ENCODE results near the gene SVEP1. TPM values are rescaled to one million over a fixed set of nuclear protein-coding genes. Genes with fewer than 3 reads are reported as not detected.

SVEP1 gene
- total RNA-seq, 1 donor from 2014 or later, result not detected

DNA sequence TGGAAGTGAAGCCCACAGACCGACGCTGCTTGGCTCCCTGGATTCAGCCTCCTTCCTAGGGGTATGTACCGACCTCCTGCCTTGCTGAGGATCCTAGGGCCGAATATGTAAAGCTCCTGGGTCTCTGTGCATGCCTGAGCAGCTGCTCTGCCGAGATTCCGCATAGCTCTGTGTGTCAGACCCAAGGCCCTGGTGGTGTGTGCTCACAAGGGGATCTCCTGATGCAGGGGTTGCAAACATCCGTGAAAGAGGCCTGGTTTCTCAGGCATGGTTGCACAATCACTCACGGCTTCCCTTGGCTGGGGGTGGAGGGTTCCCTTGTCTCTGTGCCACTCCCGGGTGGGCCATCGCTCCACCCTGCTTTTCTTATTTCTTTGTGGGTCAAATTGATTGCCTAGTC is 19.9 kb upstream of the SVEP1 start:
- no peak for DNase-seq
- Mint-ChIP-seq H3K36me3 (ENCODE audit: low read depth) (no peaks in the 10 kb centered on the region), H3K27me3 (no peaks in the 10 kb centered on the region), H3K4me3 (no peak overlapping the region), H3K4me1 (no peaks in the 10 kb centered on the region), H3K27ac (no peak overlapping the region), H3K9me3 (no peaks in the 10 kb centered on the region)
- intact Hi-C loops (cut with micrococcal nuclease), result no loop called here

DNA sequence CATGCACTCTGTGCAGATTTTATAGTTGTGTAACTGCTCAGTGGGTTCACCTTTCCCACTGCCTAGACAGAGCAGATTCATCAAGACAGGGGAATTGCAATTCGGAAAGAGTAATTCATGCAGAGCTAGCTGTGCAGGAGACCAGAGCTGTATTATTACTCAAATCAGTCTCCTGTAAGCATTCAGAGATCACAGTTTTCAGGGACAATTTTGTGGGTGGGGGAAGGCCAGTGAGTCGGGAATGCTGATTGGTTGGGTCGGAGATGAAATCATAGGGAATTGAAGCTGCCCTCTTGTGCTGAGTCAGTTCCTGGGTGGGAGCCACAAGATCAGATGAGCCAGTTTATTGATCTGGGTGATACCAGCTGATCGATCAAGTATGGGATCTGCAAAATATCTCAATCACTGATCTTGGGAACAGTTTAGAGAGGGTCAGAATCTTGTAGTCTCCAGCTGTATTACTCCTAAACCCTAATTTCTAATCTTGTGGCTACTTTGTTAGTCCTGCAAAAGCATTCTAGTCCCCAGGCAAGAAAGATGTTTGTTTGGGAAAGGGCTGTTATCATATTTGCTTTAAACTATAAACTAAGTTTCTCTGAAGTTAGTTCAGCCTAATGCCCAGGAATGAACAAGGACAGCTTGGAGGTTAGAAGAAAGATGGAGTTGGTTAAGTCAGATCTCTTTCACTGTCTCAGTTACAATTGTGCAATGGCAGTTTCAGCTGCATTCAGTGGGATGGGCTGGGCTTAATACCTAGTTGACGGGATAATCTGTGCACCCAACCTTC is 12.7 kb upstream of the SVEP1 start:
- Mint-ChIP-seq H3K4me1 (no peaks in the 10 kb centered on the region), H3K27me3 (no peaks in the 10 kb centered on the region), H3K27ac (no peak overlapping the region), H3K4me3 (no peak overlapping the region), H3K36me3 (ENCODE audit: low read depth) (no peaks in the 10 kb centered on the region), H3K9me3 (peaks cover 3% of the 10 kb centered on the region)
- intact Hi-C loops (cut with micrococcal nuclease), result no loop called here
- no peak for DNase-seq

DNA sequence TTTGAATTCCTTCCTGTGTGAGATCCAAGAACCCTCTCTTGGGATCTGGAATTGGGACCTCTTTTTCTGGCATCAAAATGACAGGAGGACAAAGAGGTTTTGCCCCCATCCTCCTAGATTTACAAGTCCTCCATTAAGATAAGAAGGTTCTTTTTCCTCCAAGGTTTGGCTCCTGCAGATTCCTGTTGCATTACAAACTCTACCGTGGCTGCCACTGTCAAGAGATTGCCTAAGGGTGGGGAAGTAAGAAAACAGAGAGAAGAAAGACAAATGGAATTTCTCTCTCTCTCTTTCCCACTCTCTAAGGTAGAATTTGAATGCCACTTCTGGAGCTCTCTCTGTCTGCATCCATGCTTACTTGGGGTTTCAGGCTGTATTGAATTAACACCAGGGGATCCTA is 12.0 kb upstream of the SVEP1 start:
- Mint-ChIP-seq H3K4me3 (no peak overlapping the region), H3K27me3 (no peaks in the 10 kb centered on the region), H3K4me1 (no peaks in the 10 kb centered on the region), H3K9me3 (peaks cover 3% of the 10 kb centered on the region), H3K36me3 (ENCODE audit: low read depth) (no peaks in the 10 kb centered on the region), H3K27ac (no peak overlapping the region)
- intact Hi-C loops (cut with micrococcal nuclease), result no loop called here
- DNase-seq, result no peak

DNA sequence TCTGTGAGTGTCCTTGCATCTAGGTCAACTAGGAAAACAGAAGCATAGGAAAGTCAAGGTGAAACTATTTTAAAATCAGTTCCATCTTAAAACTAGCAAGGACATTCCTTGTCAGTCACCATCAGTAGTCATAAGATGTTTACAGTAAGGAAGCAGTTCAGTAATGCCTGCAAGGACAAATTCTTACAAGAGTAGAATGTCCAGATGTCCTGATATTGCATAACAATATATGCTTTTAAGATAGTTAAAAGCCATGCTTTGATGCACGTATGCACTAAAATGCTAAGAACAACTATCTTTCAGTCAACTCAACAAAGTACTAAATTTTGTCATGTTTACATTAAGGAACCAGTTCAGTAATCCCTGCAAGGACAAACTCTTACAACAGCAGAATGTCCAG is 11.3 kb upstream of the SVEP1 start:
- Mint-ChIP-seq H3K9me3 (peaks cover 3% of the 10 kb centered on the region), H3K27me3 (no peaks in the 10 kb centered on the region), H3K4me3 (no peak overlapping the region), H3K27ac (no peak overlapping the region), H3K4me1 (no peaks in the 10 kb centered on the region), H3K36me3 (ENCODE audit: low read depth) (no peaks in the 10 kb centered on the region)
- intact Hi-C loops (cut with micrococcal nuclease), result no loop called here
- DNase-seq, result no peak

DNA sequence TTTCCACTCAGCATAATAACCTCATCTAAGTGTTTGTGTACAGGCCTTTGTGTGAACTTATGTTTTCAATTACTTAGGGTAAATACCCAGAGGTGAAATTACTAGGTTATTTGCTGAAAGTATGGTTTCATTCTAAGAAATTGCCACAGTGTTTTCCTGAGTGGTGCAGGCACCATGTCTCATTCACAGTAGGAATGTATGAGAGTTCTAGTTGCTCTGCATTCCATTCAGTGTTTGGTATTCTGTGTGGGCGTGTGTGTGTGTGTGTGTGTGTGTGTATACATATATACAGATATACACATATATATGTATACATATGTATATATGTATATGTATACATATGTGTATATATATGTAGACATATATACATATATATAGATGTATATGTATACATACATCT is 8.8 kb upstream of the SVEP1 start:
- H3K27ac Mint-ChIP-seq, result no peak overlapping the region
- H3K4me3 Mint-ChIP-seq, result no peak overlapping the region
- H3K36me3 Mint-ChIP-seq (ENCODE audit: low read depth), result no peaks in the 10 kb centered on the region
- no peaks in the 10 kb centered on the region for H3K4me1 Mint-ChIP-seq
- no peak for DNase-seq
- H3K27me3 Mint-ChIP-seq, result peaks cover 4% of the 10 kb centered on the region
- H3K9me3 Mint-ChIP-seq, result peaks cover 3% of the 10 kb centered on the region
- intact Hi-C loops (cut with micrococcal nuclease), result no loop called here

DNA sequence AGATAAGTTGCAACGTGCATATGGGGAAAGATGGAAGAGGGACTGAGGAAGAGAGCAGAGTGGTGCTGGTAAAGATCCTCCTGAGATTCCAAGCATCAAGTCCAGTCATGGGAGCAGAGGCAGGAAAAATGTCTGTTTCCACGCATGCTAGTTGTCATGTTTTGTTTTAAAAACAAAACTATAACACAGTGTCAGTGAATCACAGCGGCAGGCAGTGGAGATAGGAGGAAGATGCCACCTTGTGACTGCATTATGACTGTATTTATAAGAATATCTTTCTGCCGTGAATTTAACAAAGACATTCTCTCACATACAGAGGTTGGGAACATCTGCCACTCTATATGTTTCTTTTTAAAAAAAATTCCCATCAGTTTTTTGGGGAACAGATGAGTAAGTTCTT is 3.7 kb upstream of the SVEP1 start:
- H3K27me3 Mint-ChIP-seq, result peaks cover 32% of the 10 kb centered on the region
- DNase-seq, result no peak
- no peaks in the 10 kb centered on the region for H3K9me3 Mint-ChIP-seq
- H3K4me3 Mint-ChIP-seq, result no peak overlapping the region
- H3K4me1 Mint-ChIP-seq, result peaks cover 4% of the 10 kb centered on the region
- intact Hi-C loops (cut with micrococcal nuclease), result no loop called here
- H3K36me3 Mint-ChIP-seq (ENCODE audit: low read depth), result no peaks in the 10 kb centered on the region
- no peak overlapping the region for H3K27ac Mint-ChIP-seq

DNA sequence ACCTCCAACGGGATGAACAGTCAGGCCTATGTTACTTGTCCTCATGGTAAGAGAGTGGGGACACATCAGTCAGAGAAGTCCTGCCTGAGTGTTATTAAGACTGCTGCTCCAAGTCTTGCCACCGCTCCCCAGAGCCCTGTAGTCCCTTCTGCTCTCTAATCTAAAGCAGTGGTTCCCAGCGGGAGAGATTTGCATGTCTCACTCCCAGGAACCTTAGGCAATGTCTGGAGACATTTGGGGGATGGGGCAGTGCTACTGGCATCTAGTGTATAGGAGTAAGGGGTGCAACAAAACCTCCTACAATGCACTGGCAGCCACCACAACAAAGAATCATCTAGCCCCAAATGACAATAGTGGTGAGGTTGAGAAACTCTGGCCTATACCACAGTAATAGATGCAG is 2.6 kb upstream of the SVEP1 start:
- no peak overlapping the region for H3K27ac Mint-ChIP-seq
- DNase-seq, result no peak
- intact Hi-C loops (cut with micrococcal nuclease), result no loop called here
- peaks cover 4% of the 10 kb centered on the region for H3K4me1 Mint-ChIP-seq
- no peak overlapping the region for H3K4me3 Mint-ChIP-seq
- peaks cover 43% of the 10 kb centered on the region for H3K27me3 Mint-ChIP-seq
- no peaks in the 10 kb centered on the region for H3K36me3 Mint-ChIP-seq (ENCODE audit: low read depth)
- no peaks in the 10 kb centered on the region for H3K9me3 Mint-ChIP-seq

DNA sequence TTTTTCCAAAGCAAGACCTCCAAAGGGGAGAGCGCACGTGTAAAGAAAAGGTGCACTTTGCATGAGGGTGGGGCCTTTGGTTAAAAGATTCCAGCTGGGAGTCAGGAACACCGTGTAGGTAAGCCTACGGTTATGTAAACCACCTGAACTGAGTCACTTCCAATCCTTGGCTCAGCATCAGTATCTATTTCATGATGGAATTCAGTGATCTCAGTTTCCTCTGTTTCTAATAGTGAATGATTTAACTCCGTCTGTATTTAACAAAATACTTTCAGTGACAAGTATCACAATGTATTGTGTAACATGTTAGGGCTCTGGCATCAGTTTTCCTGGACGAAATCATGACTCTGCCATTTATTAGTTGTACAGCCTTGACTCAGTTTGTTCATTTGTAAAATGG is 1.3 kb upstream of the SVEP1 start:
- no peak for DNase-seq
- peaks cover 46% of the 10 kb centered on the region for H3K27me3 Mint-ChIP-seq
- H3K27ac Mint-ChIP-seq, result no peak overlapping the region
- H3K4me3 Mint-ChIP-seq, result no peak overlapping the region
- no peaks in the 10 kb centered on the region for H3K36me3 Mint-ChIP-seq (ENCODE audit: low read depth)
- intact Hi-C loops (cut with micrococcal nuclease), result no loop called here
- peaks cover 4% of the 10 kb centered on the region for H3K4me1 Mint-ChIP-seq
- no peaks in the 10 kb centered on the region for H3K9me3 Mint-ChIP-seq

DNA sequence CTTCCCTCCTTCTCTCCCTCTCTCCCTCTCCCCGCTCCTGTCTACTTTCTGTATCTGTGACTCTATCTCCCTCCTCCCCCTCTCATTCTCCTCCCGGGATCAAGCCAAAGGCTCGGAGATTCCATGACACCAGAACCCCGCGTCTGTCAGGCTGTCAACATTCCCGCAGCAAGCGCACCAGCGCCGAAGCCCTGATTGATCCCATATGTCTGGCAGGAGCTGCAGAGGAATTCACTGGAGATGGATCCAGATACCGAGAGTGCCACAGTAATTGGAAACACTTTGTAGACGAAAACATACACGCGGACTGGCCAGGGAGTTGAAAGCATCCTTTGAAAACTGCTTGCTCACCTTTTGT is 300 bp upstream of the SVEP1 start:
- intact Hi-C loops (cut with micrococcal nuclease), result no loop called here
- no peak overlapping the region for H3K27ac Mint-ChIP-seq
- peaks cover 45% of the 10 kb centered on the region for H3K27me3 Mint-ChIP-seq
- H3K4me3 Mint-ChIP-seq, result peak overlapping the region; percentile 38
- no peak for DNase-seq
- no peaks in the 10 kb centered on the region for H3K9me3 Mint-ChIP-seq
- peaks cover 4% of the 10 kb centered on the region for H3K4me1 Mint-ChIP-seq
- H3K36me3 Mint-ChIP-seq (ENCODE audit: low read depth), result no peaks in the 10 kb centered on the region

DNA sequence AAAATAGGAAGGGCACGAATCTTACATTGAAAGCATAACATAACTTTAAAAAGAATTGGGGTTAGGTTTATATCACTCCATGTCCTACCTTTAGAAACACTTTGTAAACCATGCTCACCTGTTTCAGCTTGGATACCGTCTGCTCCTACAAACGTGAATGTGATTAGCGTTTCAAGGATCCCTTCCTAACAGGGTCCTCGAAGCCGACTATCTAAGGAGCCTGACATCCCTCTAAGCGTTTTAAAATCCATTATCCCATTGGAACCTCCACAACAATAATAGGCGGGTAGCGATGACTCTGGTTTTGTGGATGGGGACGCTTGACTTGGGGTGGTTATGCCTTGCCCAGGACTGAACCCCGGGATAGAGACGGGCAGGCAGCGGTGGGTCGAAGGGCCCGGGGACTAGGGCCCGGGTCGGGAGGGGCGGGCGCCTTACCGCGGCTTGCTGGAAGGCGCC is 937 bp downstream of the SVEP1 start:
- H3K27me3 Mint-ChIP-seq, result peaks cover 43% of the 10 kb centered on the region
- no peak overlapping the region for H3K27ac Mint-ChIP-seq
- no peak overlapping the region for H3K4me3 Mint-ChIP-seq
- peaks cover 4% of the 10 kb centered on the region for H3K4me1 Mint-ChIP-seq
- no peaks in the 10 kb centered on the region for H3K9me3 Mint-ChIP-seq
- no peak for DNase-seq
- intact Hi-C loops (cut with micrococcal nuclease), result no loop called here
- H3K36me3 Mint-ChIP-seq (ENCODE audit: low read depth), result no peaks in the 10 kb centered on the region

DNA sequence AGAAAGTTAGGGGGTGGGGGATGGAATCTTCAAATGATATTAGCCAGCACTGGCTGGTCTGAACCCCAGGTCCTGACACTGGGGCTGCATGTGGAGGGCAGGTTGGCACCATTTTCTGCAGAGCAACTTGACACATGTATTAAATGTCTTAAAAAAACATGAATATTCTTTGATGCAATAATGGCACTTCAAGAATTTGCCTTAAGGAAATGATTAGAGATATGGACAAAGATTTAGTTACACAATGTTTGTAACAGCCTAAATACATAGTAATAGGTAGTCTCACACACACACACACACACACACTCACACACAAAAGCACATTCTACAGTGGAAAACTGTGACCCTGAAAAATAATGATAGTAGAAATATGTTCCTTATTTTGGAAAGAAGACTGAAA is 3.6 kb downstream of the SVEP1 start:
- no peaks in the 10 kb centered on the region for H3K9me3 Mint-ChIP-seq
- no peaks in the 10 kb centered on the region for H3K36me3 Mint-ChIP-seq (ENCODE audit: low read depth)
- intact Hi-C loops (cut with micrococcal nuclease), result no loop called here
- H3K4me3 Mint-ChIP-seq, result no peak overlapping the region
- no peak for DNase-seq
- peaks cover 4% of the 10 kb centered on the region for H3K4me1 Mint-ChIP-seq
- peaks cover 36% of the 10 kb centered on the region for H3K27me3 Mint-ChIP-seq
- no peak overlapping the region for H3K27ac Mint-ChIP-seq

DNA sequence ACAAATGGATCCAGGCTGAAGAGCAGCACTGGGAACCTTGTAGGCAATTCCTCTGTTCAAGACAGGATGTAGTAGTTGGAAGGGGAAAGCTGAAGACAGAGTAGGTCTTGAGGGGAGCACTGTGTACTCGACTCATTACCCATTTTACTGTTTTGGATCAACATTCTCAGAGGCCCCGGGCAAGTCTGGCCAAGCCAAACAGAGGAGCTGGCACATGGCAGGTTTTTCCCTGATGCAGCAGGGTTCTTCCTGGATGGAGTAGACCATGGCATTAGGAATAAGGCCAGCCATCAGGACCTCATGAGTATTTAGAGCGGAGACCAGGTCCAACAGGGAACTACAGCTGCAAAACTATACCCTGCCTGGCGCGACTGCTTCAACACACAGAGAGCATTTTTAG is 4.4 kb downstream of the SVEP1 start:
- Mint-ChIP-seq H3K9me3 (no peaks in the 10 kb centered on the region), H3K27me3 (peaks cover 29% of the 10 kb centered on the region), H3K4me3 (no peak overlapping the region), H3K27ac (no peak overlapping the region), H3K4me1 (peaks cover 4% of the 10 kb centered on the region), H3K36me3 (ENCODE audit: low read depth) (no peaks in the 10 kb centered on the region)
- intact Hi-C loops (cut with micrococcal nuclease), result no loop called here
- no peak for DNase-seq

DNA sequence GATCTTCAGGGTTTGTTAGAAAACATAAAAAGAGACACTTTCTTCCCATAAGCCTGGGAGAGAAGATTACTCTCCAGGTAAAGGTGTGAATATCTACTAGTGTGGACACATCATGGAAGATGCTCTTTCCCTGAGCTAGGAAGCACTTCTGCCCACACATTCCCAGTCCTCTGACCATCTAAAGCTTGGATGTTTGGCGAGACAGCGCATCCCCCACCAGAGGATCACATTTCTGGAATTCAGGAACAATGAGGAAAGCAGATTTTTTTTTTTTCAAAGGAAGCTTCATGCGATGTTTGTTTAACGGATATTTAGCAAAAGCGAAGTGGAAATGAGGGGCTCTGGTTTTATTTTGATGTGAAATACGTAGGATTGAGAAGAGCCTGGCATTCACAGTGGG is 6.2 kb downstream of the SVEP1 start:
- no peak overlapping the region for H3K27ac Mint-ChIP-seq
- H3K36me3 Mint-ChIP-seq (ENCODE audit: low read depth), result no peaks in the 10 kb centered on the region
- H3K4me3 Mint-ChIP-seq, result no peak overlapping the region
- no peaks in the 10 kb centered on the region for H3K9me3 Mint-ChIP-seq
- no peaks in the 10 kb centered on the region for H3K4me1 Mint-ChIP-seq
- DNase-seq, result no peak
- intact Hi-C loops (cut with micrococcal nuclease), result no loop called here
- H3K27me3 Mint-ChIP-seq, result peaks cover 14% of the 10 kb centered on the region

DNA sequence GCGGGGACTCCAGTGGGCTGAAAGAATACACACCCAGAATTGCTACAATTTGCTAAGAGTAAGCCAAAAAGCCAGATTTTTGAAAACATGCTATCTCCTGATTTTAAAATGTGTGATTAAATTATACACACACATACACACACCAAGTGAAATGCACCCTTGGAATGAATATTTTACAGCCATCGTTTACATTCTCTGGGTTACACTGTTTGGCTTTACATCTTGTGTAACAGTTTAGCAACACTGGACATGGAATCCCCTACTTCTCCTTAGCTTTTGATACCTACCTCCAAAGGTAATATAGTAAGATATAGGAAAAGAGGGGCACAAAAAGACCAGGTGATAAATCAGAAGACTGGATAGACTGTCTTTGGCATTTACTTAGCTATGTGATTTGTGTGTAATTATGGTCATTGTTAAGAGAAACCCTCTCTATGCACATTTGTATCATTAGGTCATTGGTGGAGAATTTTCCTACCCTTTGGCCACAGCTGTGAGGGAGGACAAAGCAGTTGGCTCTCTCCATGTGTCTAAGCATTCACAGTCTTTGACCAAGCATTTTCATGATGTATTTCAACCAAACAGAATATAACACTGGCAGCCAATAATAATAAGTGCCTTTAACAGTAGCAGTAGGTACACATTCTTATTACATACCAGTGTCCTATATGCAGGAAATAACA is 7.6 kb downstream of the SVEP1 start:
- no peaks in the 10 kb centered on the region for H3K4me1 Mint-ChIP-seq
- peaks cover 1% of the 10 kb centered on the region for H3K27me3 Mint-ChIP-seq
- no peaks in the 10 kb centered on the region for H3K9me3 Mint-ChIP-seq
- no peak for DNase-seq
- H3K36me3 Mint-ChIP-seq (ENCODE audit: low read depth), result no peaks in the 10 kb centered on the region
- no peak overlapping the region for H3K27ac Mint-ChIP-seq
- intact Hi-C loops (cut with micrococcal nuclease), result no loop called here
- no peak overlapping the region for H3K4me3 Mint-ChIP-seq

DNA sequence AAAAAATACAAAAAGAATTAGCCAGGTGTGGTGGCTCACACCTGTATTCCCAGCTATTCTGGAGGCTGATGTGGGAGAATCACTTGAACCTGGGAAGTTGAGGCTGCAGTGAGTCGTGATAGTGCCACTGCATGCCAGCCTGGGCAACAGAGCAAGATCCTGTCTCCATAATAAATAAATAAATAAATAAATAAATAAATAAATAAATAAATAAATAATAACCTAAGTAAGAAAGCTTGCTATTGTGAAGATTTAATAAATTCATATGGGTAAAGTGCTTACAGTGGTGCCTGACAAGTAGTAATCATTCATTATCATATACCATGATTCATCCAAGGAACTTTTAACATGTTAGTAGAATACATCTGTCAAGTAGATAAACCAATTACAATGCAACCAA is 13.4 kb downstream of the SVEP1 start:
- no peaks in the 10 kb centered on the region for H3K27me3 Mint-ChIP-seq
- H3K27ac Mint-ChIP-seq, result no peak overlapping the region
- no peak for DNase-seq
- intact Hi-C loops (cut with micrococcal nuclease), result no loop called here
- H3K9me3 Mint-ChIP-seq, result no peaks in the 10 kb centered on the region
- H3K36me3 Mint-ChIP-seq (ENCODE audit: low read depth), result no peaks in the 10 kb centered on the region
- H3K4me3 Mint-ChIP-seq, result no peak overlapping the region
- H3K4me1 Mint-ChIP-seq, result no peaks in the 10 kb centered on the region

Measured in activated CD4-positive, alpha-beta T cell treated with anti-CD3 and anti-CD28 coated beads, Interleukin-2, amount 10 ng/mL, durations not matched to agents 24 days and 14 days (primary cell).